ENCODE data around the gene FAM107B.

DNA sequence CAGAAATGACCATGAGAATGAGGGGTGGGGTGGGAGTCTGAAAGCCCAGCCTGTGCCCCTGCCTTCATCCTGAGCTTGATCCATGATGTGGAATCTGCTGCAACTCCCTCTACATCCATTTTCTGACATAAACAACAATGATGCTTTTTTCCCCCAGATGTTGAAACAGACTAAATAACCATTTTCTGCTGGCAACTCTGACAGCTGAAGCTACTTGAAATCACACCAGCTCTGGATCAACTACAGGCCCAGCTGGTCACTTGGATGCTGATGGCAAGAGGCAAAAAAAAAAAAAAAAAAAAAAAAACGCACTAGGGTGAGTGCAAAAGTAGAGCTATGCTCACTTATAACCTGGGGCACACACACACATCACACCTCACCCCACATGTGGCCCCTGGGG lies 74.2 kb downstream of the FAM107B start:
- no peak for TF ChIP-seq POLR2A (IDR thresholded peaks at IDR 0.05)
- TF ChIP-seq CTCF (IDR thresholded peaks at IDR 0.05) = no peak

Data from adrenal gland (tissue), 5 donors.